Esophagus muscularis mucosa (tissue), 3 donors: ENCODE measurements around the gene ESAM.

ENCODE experiments used
- EP300 ChIP-seq: sonication (generic); formaldehyde crosslinking; IDR thresholded peaks from one replicate; pipeline ENCODE4 v1.6.1; 2017; ENCODE audit warnings: antibody characterized with exemption
- TF ChIP-seq, protein P1 (sequence below), 3 experiments: fragments of 200-600 bp in 2 of 3; fragments of 450-650 bp in 1 of 3; sonication (generic) in 2 of 3; IDR thresholded peaks; one replicate each; pipeline ENCODE4 v1.5.1; 2017 to 2019; ENCODE audit warnings: antibody characterized with exemption in 3 of 3, mild to moderate bottlenecking in 2 of 3, moderate library complexity in 1 of 3

DNA sequence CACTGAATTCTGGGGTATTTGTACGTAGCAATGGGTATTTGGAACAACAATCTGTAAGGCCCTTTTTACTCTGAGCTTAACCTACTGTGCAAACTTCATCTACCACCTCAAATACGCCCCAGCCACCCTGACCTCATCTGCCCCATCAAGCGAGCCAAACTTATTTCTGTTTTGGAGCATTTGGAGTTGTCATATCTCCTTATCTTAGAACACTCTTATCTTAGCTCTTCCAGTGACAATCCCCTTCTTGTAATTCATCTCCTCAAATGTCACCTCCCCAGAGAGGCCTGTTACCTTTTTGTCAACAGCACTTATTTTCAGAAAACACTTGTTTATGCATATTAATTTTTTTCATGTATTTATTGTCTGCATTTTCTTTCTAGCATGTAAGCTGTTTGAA lies 42.8 kb upstream of the ESAM start:
- TF ChIP-seq, protein P1, sequence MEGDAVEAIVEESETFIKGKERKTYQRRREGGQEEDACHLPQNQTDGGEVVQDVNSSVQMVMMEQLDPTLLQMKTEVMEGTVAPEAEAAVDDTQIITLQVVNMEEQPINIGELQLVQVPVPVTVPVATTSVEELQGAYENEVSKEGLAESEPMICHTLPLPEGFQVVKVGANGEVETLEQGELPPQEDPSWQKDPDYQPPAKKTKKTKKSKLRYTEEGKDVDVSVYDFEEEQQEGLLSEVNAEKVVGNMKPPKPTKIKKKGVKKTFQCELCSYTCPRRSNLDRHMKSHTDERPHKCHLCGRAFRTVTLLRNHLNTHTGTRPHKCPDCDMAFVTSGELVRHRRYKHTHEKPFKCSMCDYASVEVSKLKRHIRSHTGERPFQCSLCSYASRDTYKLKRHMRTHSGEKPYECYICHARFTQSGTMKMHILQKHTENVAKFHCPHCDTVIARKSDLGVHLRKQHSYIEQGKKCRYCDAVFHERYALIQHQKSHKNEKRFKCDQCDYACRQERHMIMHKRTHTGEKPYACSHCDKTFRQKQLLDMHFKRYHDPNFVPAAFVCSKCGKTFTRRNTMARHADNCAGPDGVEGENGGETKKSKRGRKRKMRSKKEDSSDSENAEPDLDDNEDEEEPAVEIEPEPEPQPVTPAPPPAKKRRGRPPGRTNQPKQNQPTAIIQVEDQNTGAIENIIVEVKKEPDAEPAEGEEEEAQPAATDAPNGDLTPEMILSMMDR (IDR thresholded peaks at IDR 0.05): no peak
- TF ChIP-seq EP300: no peak
